Fibroblast of the conjunctiva (primary cell): ENCODE results near the gene GIMAP8.
A peak's percentile ranks its signal among the peaks of the same experiment; 100 is the strongest.

Experiments used
- DNase-seq: peaks from one replicate; pipeline ENCODE4 v3.0.0-alpha.2; 2010; ENCODE audit warnings: low read depth

GIMAP8 gene

DNA sequence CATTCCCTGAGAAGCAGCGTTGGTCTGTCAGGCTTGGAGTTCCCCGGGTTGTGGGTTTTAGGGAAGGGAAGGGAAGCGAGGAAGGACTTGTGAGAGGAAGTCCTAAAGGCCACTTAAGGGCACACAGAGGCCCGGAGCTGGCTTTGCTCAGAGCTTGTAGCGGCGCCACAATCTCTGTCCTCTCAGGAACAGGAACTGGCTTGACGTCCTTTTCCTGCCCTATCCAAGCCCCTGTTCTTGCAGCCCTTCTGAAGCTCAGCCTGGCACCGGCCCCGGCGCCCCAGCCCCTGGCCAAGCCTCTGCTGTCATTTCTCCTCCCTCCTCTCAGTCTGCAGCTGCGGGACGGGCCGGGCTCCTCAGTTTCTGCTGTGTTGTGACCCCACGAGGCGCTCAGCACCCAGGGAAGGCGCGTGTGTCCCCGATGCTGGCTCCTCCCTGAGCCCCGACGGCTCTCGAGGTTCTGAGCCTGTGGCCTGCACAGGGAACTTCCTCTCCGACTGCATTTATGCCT is at the start of gene GIMAP8:
Gene GIMAP8 (plus strand): TSS at position 140 of the 511 bp plus-strand sequence. CDS start 16,069 bp downstream, outside the sequence.
- DNase-seq, result no peak

GRCh38 chr7:150400788-150401423 is 49.5 kb upstream of the GIMAP8 start:
- no peak for DNase-seq

DNA sequence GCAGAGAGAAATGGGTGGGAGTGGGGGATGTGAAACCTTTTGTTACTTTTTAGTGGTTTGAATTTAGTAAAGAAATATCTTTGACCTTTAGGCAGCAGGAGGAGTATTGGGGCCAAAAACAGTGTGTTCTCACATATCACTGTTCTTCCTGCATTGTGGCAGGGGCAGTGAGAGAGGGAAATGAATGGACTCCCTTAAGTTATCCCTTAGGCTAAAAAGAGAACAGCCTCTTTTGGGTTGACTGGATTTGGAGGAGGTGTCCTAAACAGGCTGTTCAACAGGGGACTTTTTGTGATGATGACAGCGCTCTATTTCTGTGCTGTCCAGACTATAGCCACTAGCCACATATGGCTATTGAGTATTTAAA is 49.0 kb upstream of the GIMAP8 start:
- no peak for DNase-seq

GRCh38 chr7:150401861-150402631 is 48.4 kb upstream of the GIMAP8 start:
- DNase-seq, result no peak

DNA sequence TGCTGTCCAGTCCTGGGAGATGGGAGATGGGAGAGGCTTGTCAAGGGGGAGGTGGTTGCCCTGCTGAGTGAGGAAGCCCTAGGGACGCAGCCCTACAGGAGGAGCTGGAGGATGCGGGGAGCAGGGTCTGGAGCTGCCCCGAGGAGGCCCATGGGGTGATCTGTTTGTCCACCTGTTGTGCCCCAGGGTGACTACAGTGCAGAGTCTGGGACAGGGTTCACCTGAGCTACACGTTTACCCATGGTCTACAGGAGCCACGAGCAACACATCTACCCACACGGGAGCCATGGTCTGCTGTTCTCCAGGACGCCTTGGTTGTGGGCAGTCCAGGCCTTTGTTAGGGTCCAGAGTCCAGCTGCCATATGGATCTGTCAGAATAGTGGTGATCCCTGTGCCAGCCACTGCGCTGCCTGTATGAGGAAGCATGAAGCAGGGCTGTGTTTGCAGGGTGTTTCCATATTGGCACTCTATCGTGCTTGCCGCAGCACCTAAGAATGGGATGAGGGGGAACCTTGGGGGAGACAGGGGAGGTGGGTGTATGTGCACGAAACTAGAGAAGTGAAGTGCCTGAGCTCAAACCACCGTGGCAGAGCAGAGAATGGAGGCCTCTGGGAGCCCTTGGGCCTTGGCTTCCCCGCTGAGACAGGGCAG is 47.6 kb upstream of the GIMAP8 start:
- DNase-seq, result no peak

DNA sequence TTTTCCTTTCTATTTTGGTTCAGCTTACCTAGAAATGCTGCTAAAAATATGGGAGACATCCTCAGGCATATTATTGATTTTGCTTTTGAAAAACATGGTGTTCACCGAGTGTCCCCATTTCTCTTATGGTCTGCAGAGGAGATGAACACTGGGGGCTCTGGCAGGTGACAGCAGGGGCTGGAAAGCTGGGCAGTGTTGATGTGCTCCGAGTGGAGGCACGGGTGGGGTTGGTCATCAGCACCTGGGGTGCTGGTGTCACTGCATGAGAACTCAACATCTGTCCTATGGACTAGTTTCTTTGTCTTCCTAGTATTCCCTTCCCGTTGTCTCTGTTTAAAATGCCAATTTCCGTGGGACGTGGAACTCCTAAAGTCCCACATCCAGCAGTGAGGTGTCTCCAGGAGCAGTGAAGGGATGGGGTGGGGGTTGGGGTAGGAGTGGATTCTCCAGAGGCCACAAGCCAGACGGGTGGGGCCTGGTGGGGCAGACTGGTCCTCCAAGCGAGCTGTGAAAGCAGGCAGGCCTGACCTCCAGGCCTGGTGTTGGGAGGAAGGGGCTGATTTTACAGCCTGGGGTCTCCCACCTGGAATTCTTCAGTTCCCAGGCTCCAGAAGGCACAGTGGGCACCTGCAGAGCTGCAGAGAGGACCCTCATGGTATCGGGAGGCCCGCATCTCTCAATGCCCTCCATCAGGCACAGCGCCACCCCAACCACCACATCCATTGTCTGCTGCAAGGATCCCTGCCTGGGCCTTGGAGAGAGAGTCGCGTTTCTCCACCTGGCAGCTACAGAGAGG is 46.9 kb upstream of the GIMAP8 start:
- DNase-seq, result no peak

GRCh38 chr7:150404172-150404804 is 46.1 kb upstream of the GIMAP8 start:
- no peak for DNase-seq

DNA sequence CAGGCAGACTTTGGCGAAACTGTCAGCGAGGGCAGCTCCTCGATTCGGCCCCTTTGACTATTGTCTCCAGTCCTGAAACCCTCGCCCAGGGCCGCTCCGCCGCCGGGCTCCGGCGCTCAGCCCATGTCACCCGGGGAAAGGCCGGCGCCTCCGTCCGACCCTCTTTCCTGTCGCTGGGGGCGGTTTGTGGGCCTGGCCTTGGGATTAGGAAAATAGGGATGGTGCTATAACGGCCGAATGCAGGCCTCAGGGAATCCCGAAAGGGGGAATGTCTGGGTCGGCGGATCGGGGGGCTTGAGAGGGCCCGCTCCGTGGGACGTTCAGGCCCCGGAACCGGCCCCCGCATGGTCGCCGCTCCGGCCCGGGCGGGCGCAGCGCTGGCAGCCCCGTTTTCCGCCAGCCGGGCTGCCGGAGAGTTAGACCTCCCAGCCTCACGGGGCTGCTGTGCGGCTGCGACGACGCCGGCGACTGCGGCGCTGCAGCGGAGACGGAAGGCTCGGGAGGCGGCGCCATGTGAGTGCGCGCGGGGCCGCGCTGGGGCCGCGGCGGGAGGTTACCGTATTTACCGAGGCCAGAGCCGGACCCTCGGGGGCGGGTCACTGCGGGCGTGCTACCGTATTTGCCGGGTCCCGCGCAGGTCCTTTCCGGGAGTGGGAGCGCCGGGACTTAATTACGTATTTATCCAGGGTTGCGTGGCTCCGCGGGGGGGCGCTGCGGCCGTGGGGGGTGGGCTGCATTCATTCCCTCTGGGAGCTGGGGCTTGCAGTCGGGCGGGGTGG is 45.4 kb upstream of the GIMAP8 start:
- DNase-seq, result peak; percentile 59

- DNase-seq, result no peak
These were observed 44.7 kb upstream of the GIMAP8 start for GRCh38 chr7:150405584-150406311.

GRCh38 chr7:150406312-150406566 is 44.2 kb upstream of the GIMAP8 start:
- no peak for DNase-seq

- DNase-seq, result no peak
These were observed 43.6 kb upstream of the GIMAP8 start for GRCh38 chr7:150406567-150407421.

DNA sequence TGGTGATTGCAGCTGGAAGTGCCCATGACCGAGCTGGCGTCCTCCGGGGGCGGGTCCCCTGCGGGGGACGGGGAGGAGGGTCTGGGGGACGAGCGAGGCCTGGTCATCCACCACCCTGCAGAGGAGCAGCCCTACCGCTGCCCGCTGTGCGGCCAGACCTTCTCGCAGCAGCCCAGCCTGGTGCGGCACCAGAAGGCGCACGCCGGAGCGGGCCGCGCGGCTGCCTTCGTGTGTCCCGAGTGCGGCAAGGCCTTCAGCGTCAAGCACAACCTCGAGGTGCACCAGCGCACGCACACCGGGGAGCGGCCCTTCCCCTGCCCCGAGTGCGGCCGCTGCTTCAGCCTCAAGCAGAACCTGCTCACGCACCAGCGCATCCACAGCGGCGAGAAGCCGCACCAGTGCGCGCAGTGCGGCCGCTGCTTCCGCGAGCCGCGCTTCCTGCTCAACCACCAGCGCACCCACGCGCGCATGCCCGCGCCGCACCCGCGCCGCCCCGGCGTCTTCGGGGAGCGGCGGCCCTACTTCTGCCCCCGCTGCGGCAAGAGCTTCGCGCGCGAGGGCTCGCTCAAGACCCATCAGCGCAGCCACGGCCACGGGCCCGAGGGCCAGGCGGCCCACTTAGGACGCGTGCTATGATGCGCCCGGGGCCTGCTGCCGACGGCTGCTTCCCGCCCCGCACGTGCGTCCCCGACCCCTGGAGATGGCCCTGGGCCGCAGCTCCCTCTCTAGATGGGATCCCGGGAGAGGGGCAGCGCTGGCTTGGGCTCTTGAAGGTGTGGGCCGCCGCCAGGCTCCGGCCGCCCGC is 42.6 kb upstream of the GIMAP8 start:
- DNase-seq, result no peak

DNA sequence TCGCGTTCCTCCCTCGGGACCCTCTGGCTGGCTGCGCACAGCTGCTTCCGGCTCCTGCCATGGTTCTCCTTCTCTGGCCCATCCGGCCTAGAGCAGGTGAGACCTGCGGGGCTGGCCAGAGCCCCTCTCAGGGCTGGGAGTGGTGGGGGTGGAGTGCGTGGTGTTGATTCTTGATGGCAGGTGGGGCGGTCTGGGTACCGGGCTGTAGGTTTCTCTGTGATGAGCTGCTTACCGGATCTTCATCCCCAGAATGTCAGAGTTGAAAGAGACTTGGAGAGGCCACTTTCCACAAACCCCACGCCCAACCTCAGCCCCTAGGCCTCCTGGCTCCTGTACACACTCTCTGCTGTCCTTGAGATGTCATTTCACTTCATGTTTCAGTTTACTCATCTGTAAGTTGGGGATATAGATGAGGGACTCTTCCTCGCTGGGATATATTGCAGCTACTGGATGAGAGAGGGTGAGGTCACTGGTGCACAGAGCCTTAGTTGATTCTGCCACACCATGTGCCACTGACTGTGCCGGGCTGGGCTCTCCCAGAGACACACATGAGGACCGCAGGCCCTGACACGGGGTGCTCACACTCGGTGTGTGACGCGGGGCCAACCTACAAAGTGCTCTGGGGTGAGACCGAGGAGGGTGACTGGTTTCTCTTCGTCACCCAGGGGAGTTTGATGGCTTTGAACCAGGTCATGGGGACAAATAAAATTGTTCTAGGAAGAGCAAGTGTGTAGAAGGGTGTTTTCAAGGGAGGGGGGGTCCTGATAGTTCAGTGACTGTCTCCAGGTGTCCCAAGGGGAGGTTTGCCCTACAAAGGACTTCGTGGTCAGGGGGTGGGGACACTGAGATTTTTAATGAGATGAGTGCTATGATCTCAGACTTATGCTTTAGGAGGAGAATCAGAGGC is 41.8 kb upstream of the GIMAP8 start:
- DNase-seq, result no peak

GRCh38 chr7:150409300-150410030 is 41.0 kb upstream of the GIMAP8 start:
- no peak for DNase-seq

- DNase-seq, result no peak
These were observed 40.3 kb upstream of the GIMAP8 start for GRCh38 chr7:150410131-150410530.

GRCh38 chr7:150410680-150411346 is 39.6 kb upstream of the GIMAP8 start:
- no peak for DNase-seq
